NB4 (cell line): ENCODE measurements around the gene UNC5B.
"Not testable (repeated sequence)": the region's sequence is repeated elsewhere in the genome, so short reads cannot be mapped to it uniquely, and the experiment has no call there.

Experiments used
- DNase-seq: peaks from one replicate; pipeline ENCODE4 v3.0.0; 2010; ENCODE audit warnings: low read depth
- H3K4me3 ChIP-seq: one replicate; pipeline ENCODE4 v1.5.1; 2011; ENCODE audit warnings: mild to moderate bottlenecking, low read depth, low read length, moderate library complexity
- MAX ChIP-seq: IDR thresholded peaks from 2 replicates; pipeline ENCODE4 v1.6.1; 2011; ENCODE audit warnings: low read depth, low read length
- MYC ChIP-seq: IDR thresholded peaks from 2 replicates; pipeline ENCODE4 v1.6.1; 2011; ENCODE audit warnings: low read depth, low read length
- POLR2A ChIP-seq: IDR thresholded peaks from 2 replicates; pipeline ENCODE4 v1.6.1; 2011; ENCODE audit warnings: mild to moderate bottlenecking; ENCODE audit not compliant: insufficient read length; ENCODE audit errors: extremely low read depth
- TF ChIP-seq, protein P1 (sequence below): IDR thresholded peaks from one replicate; pipeline ENCODE4 v1.5.1; 2012; ENCODE audit warnings: low read depth, low read length

UNC5B gene

GRCh38 chr10:71293446-71294084 lies 81.2 kb downstream of the UNC5B start:
- H3K4me3 ChIP-seq, result no peak overlapping the region
- no peak for DNase-seq
- no peak for TF ChIP-seq MYC
- TF ChIP-seq, protein P1, sequence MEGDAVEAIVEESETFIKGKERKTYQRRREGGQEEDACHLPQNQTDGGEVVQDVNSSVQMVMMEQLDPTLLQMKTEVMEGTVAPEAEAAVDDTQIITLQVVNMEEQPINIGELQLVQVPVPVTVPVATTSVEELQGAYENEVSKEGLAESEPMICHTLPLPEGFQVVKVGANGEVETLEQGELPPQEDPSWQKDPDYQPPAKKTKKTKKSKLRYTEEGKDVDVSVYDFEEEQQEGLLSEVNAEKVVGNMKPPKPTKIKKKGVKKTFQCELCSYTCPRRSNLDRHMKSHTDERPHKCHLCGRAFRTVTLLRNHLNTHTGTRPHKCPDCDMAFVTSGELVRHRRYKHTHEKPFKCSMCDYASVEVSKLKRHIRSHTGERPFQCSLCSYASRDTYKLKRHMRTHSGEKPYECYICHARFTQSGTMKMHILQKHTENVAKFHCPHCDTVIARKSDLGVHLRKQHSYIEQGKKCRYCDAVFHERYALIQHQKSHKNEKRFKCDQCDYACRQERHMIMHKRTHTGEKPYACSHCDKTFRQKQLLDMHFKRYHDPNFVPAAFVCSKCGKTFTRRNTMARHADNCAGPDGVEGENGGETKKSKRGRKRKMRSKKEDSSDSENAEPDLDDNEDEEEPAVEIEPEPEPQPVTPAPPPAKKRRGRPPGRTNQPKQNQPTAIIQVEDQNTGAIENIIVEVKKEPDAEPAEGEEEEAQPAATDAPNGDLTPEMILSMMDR, result no peak
- no peak for TF ChIP-seq POLR2A
- no peak for TF ChIP-seq MAX

GRCh38 chr10:71294091-71294561 lies 81.8 kb downstream of the UNC5B start:
- DNase-seq, result no peak
- no peak overlapping the region for H3K4me3 ChIP-seq
- TF ChIP-seq POLR2A (no peak), MYC (no peak), MAX (no peak)
- TF ChIP-seq, protein P1, result no peak

GRCh38 chr10:71294856-71295255 lies 82.5 kb downstream of the UNC5B start:
- DNase-seq, result no peak
- TF ChIP-seq, protein P1, result no peak
- TF ChIP-seq MYC, result no peak
- H3K4me3 ChIP-seq, result no peak overlapping the region

GRCh38 chr10:71295641-71296040 lies 83.3 kb downstream of the UNC5B start:
- no peak for DNase-seq
- no peak overlapping the region for H3K4me3 ChIP-seq
- TF ChIP-seq MAX, result no peak
- TF ChIP-seq MYC, result no peak

- H3K4me3 ChIP-seq, result no peak overlapping the region
- TF ChIP-seq POLR2A (no peak), MYC (no peak), MAX (no peak)
- TF ChIP-seq, protein P1, result no peak
- no peak for DNase-seq
Measured at GRCh38 chr10:71296086-71296485, 83.7 kb downstream of the UNC5B start.

DNA sequence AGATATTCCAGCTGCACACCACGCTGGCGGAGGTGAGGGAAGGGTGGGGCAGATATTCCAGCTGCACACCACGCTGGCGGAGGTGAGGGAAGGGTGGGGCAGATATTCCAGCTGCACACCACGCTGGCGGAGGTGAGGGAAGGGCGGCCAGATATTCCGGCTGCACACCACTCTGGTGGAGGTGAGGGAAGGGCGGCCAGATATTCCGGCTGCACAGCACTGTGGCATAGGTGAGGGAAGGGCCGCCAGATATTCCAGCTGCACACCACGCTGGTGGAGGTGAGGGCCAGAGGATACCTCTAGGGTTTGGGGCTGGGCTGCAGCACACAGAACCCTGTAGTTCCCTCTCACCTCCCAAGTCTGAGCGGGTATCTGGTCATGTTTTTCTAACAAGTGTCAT lies 84.4 kb downstream of the UNC5B start:
- not testable (repeated sequence) for DNase-seq, H3K4me3 ChIP-seq

GRCh38 chr10:71297343-71297742 lies 85.0 kb downstream of the UNC5B start:
- TF ChIP-seq POLR2A (no peak), MAX (no peak), MYC (no peak)
- TF ChIP-seq, protein P1, result no peak
- no peak for DNase-seq

More at GRCh38 chr10:71297343-71297742, 85.0 kb downstream of the UNC5B start:
- no peak overlapping the region for H3K4me3 ChIP-seq
